Neural cell (in vitro differentiated cells): Measurements from ENCODE around the gene SPINDOC.

Experiments used
- EP300 ChIP-seq: fragments of 450-650 bp; conservative IDR thresholded peaks from 2 replicates; pipeline ENCODE4 v1.6.1; 2014; ENCODE audit warnings: antibody characterized with exemption, mild to moderate bottlenecking, moderate library complexity; ENCODE audit not compliant: poor library complexity, severe bottlenecking
- EZH2 ChIP-seq: fragments of 200-600, 300-800 bp; shearing (Covaris generic), sonication (generic); IDR thresholded peaks from 2 replicates; pipeline ENCODE4 v1.6.1; 2014; ENCODE audit warnings: antibody characterized with exemption, low read length, borderline replicate concordance, mild to moderate bottlenecking; ENCODE audit not compliant: insufficient read depth, poor library complexity, severe bottlenecking
- MXI1 ChIP-seq: fragments of 450-650 bp; conservative IDR thresholded peaks from 2 replicates; pipeline ENCODE4 v1.6.1; 2014; ENCODE audit warnings: antibody characterized with exemption, mild to moderate bottlenecking; ENCODE audit not compliant: poor library complexity, severe bottlenecking
- POLR2AphosphoS5 ChIP-seq: IDR thresholded peaks from 2 replicates; pipeline ENCODE4 v1.6.1; 2012
- RAD21 ChIP-seq: fragments of 450-650 bp; conservative IDR thresholded peaks from 2 replicates; pipeline ENCODE4 v1.6.1; 2014; ENCODE audit warnings: antibody characterized with exemption, mild to moderate bottlenecking, moderate library complexity
- SMC3 ChIP-seq: fragments of 450-650 bp; conservative IDR thresholded peaks from 2 replicates; pipeline ENCODE4 v1.6.1; 2014; ENCODE audit warnings: antibody characterized with exemption, mild to moderate bottlenecking, moderate library complexity; ENCODE audit not compliant: poor library complexity
- TAF1 ChIP-seq: IDR thresholded peaks from 2 replicates; pipeline ENCODE4 v1.6.1; 2012; ENCODE audit warnings: low read depth
- TF ChIP-seq, protein P1 (sequence below): fragments of 450-650 bp; IDR thresholded peaks from 2 replicates; pipeline ENCODE4 v1.5.1; 2014; ENCODE audit warnings: antibody characterized with exemption, mild to moderate bottlenecking, moderate library complexity; ENCODE audit not compliant: poor library complexity, severe bottlenecking
- TF ChIP-seq, protein P2 (sequence below): IDR thresholded peaks from 2 replicates; pipeline ENCODE4 v1.6.1; 2012; ENCODE audit warnings: borderline replicate concordance

DNA sequence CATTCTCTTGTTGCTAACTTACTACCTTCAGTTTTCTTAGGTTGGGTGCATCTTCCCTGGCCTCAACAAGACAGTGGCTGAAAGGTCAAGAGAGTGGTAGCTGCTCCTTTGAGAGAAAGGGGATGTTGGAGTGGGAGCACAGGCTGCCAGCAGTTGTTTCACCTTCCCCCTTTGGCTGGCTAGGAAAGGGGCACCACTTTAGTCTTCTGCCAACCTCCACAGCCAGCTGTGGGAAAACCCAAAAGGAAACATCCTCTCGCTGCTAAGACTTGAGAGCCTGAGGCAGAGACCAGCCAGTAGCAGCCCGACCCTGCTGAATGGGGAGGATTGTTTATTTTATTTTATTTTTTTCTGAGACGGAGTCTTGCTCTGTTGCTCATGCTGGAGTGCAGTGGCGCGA is 60.1 kb downstream of the SPINDOC start:
- TF ChIP-seq POLR2AphosphoS5 (no peak), EZH2 (no peak), EP300 (no peak), MXI1 (no peak), RAD21 (no peak), SMC3 (no peak), TAF1 (no peak)
- TF ChIP-seq, protein P1, sequence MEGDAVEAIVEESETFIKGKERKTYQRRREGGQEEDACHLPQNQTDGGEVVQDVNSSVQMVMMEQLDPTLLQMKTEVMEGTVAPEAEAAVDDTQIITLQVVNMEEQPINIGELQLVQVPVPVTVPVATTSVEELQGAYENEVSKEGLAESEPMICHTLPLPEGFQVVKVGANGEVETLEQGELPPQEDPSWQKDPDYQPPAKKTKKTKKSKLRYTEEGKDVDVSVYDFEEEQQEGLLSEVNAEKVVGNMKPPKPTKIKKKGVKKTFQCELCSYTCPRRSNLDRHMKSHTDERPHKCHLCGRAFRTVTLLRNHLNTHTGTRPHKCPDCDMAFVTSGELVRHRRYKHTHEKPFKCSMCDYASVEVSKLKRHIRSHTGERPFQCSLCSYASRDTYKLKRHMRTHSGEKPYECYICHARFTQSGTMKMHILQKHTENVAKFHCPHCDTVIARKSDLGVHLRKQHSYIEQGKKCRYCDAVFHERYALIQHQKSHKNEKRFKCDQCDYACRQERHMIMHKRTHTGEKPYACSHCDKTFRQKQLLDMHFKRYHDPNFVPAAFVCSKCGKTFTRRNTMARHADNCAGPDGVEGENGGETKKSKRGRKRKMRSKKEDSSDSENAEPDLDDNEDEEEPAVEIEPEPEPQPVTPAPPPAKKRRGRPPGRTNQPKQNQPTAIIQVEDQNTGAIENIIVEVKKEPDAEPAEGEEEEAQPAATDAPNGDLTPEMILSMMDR, result no peak
- TF ChIP-seq, protein P2, sequence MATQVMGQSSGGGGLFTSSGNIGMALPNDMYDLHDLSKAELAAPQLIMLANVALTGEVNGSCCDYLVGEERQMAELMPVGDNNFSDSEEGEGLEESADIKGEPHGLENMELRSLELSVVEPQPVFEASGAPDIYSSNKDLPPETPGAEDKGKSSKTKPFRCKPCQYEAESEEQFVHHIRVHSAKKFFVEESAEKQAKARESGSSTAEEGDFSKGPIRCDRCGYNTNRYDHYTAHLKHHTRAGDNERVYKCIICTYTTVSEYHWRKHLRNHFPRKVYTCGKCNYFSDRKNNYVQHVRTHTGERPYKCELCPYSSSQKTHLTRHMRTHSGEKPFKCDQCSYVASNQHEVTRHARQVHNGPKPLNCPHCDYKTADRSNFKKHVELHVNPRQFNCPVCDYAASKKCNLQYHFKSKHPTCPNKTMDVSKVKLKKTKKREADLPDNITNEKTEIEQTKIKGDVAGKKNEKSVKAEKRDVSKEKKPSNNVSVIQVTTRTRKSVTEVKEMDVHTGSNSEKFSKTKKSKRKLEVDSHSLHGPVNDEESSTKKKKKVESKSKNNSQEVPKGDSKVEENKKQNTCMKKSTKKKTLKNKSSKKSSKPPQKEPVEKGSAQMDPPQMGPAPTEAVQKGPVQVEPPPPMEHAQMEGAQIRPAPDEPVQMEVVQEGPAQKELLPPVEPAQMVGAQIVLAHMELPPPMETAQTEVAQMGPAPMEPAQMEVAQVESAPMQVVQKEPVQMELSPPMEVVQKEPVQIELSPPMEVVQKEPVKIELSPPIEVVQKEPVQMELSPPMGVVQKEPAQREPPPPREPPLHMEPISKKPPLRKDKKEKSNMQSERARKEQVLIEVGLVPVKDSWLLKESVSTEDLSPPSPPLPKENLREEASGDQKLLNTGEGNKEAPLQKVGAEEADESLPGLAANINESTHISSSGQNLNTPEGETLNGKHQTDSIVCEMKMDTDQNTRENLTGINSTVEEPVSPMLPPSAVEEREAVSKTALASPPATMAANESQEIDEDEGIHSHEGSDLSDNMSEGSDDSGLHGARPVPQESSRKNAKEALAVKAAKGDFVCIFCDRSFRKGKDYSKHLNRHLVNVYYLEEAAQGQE, result no peak
